ENCODE measurements around the gene PPP6R2.
"Not testable (repeated sequence)": the region's sequence is repeated elsewhere in the genome, so short reads cannot be mapped to it uniquely, and the experiment has no call there.

PPP6R2 gene

GRCh38 chr22:50348058-50348457 is 4.9 kb downstream of the PPP6R2 start:
- DNase-seq = no peak

DNA sequence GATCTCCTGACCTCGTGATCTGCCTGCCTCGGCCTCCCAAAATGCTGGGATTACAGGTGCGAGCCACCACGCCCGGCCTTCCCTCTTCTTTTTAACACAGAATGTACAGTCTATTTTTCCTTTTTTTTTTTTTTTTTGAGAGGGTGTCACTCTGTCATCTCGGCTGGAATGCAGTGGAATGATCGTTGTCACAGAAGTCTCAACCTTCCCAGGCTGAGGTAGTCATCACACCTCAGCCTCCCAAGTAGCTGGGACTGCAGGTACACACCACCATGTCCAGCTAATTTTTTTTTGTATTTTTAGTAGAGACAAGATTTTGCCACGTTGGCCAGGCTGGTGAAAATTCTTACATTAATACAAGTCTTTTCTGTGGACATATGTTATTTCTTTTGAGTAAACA is 13.1 kb downstream of the PPP6R2 start:
- DNase-seq = no peak

GRCh38 chr22:50357222-50357621 is 14.1 kb downstream of the PPP6R2 start:
- DNase-seq = no peak

- DNase-seq = no peak
Measured at GRCh38 chr22:50357756-50358155, 14.6 kb downstream of the PPP6R2 start.

DNA sequence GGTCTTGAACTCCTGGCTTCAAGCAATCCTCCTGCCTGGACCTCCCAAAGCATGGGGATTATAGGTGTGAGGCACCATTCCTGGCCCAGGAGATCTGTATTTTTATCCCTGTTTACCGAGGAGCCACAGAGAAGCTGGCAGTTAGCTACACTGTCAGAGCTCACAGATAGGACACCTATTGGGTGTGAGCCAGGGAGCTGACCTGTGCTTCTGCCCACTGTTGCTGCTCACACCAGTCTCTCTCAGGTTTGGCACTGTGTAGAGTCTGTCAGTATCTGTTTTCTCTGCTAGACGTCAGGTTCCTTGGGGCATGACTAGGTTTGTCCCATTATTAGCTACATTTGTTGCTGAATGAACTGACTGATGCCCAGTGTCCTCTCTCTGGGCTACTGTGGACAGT is 17.5 kb downstream of the PPP6R2 start:
- DNase-seq = no peak

- DNase-seq = no peak
Measured at GRCh38 chr22:50361222-50361621, 18.1 kb downstream of the PPP6R2 start.

- DNase-seq = no peak
Measured at GRCh38 chr22:50361688-50362087, 18.6 kb downstream of the PPP6R2 start.

DNA sequence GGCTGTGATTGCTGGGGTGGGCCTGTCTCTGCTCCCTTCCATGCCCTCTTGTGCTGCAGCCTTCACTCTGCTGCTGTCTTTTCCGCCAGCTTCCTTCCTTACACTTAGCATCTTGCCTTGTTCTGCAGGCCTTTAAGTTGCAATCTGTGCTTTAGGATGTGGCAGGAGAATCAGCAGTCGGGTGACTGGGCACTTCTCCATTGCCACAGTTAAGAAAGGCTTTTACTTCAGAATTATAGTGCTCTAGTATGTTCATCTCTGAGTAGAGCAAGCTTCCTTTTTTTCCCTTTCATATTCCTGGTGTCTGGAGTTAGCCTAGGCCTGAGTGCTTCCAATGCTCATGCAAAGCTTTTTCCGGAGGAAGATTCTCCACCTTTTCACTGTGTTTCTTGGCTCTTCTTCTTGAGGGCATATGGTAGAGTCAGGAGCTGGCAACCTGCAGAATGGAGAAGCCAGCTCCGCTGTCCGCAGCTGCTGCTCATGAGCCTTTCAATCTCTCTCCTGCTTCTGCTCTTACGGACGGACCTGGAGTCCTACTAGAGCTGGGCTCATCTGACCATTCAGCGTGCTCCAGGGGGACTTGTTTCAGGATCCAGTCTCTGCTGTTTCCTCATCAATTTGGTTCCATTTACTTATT is 20.2 kb downstream of the PPP6R2 start:
- DNase-seq = no peak

DNA sequence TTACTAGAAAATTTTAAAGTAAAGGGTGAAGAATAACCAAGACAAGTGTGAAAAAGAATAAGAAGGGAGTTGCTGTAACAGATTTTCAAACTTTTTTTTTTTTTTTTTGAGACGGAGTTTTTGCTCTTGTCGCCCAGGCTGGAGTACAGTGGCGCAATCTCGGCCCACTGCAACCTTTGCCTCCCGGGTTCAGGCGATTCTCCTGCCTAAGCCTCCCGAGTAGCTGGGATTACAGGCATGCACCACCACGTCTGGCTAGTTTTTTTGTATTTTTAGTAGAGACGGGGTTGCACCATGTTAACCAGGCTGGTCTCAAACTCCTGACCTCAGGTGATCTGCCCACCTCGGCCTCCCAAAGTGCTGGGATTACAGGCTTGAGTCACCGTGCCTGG is 20.7 kb downstream of the PPP6R2 start:
- DNase-seq = not testable (repeated sequence)

DNA sequence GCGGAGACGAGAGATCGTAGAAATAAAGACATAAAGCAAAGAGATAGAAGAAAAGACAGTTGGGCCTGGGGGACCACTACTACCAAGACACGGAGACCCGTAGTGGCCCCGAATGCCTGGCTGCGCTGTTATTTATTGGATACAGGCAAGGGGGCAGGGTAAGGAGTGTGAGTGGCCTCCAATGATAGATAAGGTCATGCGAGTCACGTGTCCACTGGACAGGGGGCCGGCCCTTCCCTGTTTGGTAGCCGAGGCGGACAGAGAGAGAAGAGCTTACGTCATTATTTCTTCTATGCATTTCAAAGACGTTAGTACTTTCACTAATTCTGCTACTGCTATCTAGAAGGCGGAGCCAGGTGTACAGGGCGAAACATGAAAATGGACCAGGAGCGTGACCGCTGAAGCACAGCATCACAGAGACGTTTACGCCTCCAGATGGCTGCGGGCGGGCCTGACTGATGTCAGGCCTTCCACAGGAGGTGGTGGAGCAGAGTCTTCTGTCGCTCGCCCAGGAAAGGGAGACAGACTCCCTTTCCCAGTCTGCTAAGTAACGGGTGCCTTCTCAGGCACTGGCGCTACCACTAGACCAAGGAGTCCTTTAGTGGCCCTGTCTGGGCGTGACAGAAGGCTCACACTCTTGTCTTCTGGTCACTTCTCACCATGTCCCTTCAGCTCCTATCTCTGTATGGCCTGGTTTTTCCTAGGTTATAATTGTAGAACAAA is 24.8 kb downstream of the PPP6R2 start:
- no peak for DNase-seq

- DNase-seq = no peak
Measured at GRCh38 chr22:50371101-50371648, 28.0 kb downstream of the PPP6R2 start.

- DNase-seq = no peak
Measured at GRCh38 chr22:50376085-50376651, 33.0 kb downstream of the PPP6R2 start.

GRCh38 chr22:50381021-50381555 is 38.0 kb downstream of the PPP6R2 start:
- DNase-seq = not testable (repeated sequence)

- no peak for DNase-seq
Measured at GRCh38 chr22:50396751-50397370, 53.7 kb downstream of the PPP6R2 start.

GRCh38 chr22:50397371-50398060 is 54.4 kb downstream of the PPP6R2 start:
- not testable (repeated sequence) for DNase-seq

- DNase-seq = no peak
Measured at GRCh38 chr22:50398831-50399648, 55.9 kb downstream of the PPP6R2 start.

DNA sequence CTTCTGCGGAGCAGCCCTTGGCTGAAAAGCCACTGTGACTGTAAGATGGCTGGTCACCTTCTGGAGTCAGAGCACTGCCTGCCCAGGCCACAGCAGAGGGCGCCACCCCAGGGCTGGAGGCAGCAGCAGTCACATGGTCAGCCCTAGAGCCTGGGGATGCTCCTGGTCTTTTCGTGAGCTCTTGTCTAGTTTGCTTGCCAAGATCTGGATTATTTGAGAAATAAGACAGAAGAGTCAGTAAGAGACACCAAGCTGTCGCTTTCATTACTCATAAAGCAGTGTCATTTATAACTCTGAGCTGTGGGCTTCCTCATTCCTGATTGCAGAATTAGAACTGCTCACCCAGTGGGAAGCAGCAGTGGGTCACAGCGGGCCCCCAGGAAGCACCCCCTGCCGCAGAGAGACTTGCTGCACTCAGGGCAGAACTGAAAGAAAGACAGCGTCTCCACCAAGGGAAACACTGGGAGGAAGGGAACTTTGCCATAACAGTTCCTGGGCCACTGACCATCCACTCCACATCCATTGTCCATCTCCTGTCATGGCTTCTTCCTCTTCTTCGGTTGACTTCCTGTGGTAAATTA is 56.7 kb downstream of the PPP6R2 start:
- DNase-seq = no peak

GRCh38 chr22:50400406-50400805 is 57.3 kb downstream of the PPP6R2 start:
- no peak for DNase-seq

GRCh38 chr22:50400931-50401330 is 57.8 kb downstream of the PPP6R2 start:
- DNase-seq = no peak

DNA sequence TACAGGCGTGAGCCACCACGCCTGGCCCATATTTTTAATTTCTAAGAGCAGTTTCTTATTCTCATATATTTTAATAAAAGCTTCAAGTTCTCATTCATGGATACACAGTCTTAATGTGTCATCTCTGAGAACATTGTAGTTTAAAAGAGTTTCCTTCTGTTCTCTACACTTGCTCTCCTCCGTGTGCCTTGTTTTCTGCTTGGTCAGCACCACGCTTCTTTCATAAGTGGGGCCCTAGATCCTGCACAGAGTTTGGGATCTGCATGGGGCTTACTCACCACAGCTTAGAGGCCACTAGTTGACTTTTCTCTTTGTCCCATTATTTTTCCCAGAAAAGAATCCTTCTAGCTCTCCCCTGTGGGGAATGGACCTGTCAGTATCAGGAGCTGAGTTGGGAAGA is 58.8 kb downstream of the PPP6R2 start:
- DNase-seq = no peak

DNA sequence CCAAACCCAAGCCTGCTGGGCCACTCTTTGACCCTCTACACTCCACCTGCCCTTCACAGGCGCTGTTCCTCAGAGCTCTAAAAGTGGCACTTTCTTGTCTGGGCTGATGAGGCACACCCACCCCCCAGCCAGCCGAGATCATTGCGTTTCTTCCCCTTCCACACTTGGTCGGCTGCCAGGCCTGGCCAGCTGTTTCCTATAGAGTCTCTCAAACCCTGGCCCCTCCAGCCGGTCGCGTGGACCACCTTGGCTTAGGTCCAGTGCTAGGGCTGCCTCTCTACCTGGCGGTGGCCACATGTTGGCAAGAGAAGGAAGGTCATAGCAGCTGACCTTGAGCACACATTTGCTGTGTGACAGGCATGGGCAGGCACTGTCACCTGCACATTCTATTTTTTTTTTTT is 60.6 kb downstream of the PPP6R2 start:
- DNase-seq = no peak

Measured in cortex of kidney (tissue), 1 donor.